Measurements from ENCODE around the gene RIMS3.

Gene RIMS3

GRCh38 chr1:40699787-40700186, 34.3 kb upstream of the RIMS3 start:
- no peak for DNase-seq (ENCODE audit: low read depth)
- H3K4me3 ChIP-seq (ENCODE audit: low read length), result no peak overlapping the region
- TF ChIP-seq CTCF (conservative IDR thresholded peaks at IDR 0.05; ENCODE audit: low read depth, low read length), result no peak

GRCh38 chr1:40697436-40697835, 32.0 kb upstream of the RIMS3 start:
- TF ChIP-seq CTCF (conservative IDR thresholded peaks at IDR 0.05; ENCODE audit: low read depth, low read length), result no peak
- DNase-seq (ENCODE audit: low read depth), result no peak

GRCh38 chr1:40696294-40696693, 30.8 kb upstream of the RIMS3 start:
- DNase-seq (ENCODE audit: low read depth), result no peak
- H3K4me3 ChIP-seq (ENCODE audit: low read length), result no peak overlapping the region
- TF ChIP-seq CTCF (conservative IDR thresholded peaks at IDR 0.05; ENCODE audit: low read depth, low read length), result no peak

More at GRCh38 chr1:40697436-40697835, 32.0 kb upstream of the RIMS3 start:
- H3K4me3 ChIP-seq (ENCODE audit: low read length), result no peak overlapping the region

GRCh38 chr1:40694353-40694874, 28.9 kb upstream of the RIMS3 start:
- H3K4me3 ChIP-seq (ENCODE audit: low read length), result no peak overlapping the region
- DNase-seq (ENCODE audit: low read depth), result no peak
- no peak for TF ChIP-seq CTCF (conservative IDR thresholded peaks at IDR 0.05; ENCODE audit: low read depth, low read length)

- DNase-seq (ENCODE audit: low read depth), result no peak
- TF ChIP-seq CTCF (conservative IDR thresholded peaks at IDR 0.05; ENCODE audit: low read depth, low read length), result no peak
- no peak overlapping the region for H3K4me3 ChIP-seq (ENCODE audit: low read length)
Measured at GRCh38 chr1:40693425-40693824, 27.9 kb upstream of the RIMS3 start.

- TF ChIP-seq CTCF (conservative IDR thresholded peaks at IDR 0.05; ENCODE audit: low read depth, low read length), result no peak
- no peak for DNase-seq (ENCODE audit: low read depth)
- H3K4me3 ChIP-seq (ENCODE audit: low read length), result peak overlapping the region; percentile 79
Measured at GRCh38 chr1:40692429-40692895, 27.0 kb upstream of the RIMS3 start.
